ENCODE data around the gene CD247. TPM values are rescaled to one million over a fixed set of nuclear protein-coding genes. Genes with fewer than 3 reads are reported as not detected.

CD247 gene
- total and polyA plus RNA-seq, 2 of the 13 experiments (the other 11 are each of a cell fraction or from before 2014, with no cell fraction given) = 0.20 TPM; not detected in 1

GRCh38 chr1:167430849-167431242 is 87.5 kb downstream of the CD247 start:
- CTCF ChIA-PET (ENCODE audit: low intra/inter-chr PET ratio, low total read pairs) = no interaction called here
- in situ Hi-C loops (cut with HindIII; ENCODE audit: extremely low pct_ligation_motif_present, low pct_unique_long_range_greater_than_20kb) = no loop called here
- FAIRE-seq = no peak

More at GRCh38 chr1:167430849-167431242, 87.5 kb downstream of the CD247 start:
- no peaks in the 10 kb centered on the region for H3K9me3 ChIP-seq (ENCODE audit: low read length)
- no peak overlapping the region; a peak in 1 of 6 replicates for H3K4me3 ChIP-seq (replicated peaks in 1 of 3; ENCODE audit: insufficient read depth in 1 of 3, low read depth in 2 of 3, low read length in 3 of 3)
- 82% methylated on average over 7 of the region's 10 CpGs for WGBS (ENCODE audit: low lambda C conversion rate)
- H3K4me2 ChIP-seq (ENCODE audit: low read depth, low read length) = peak overlapping the region; percentile 34
- ATAC-seq (peak; percentile 38), DNase-seq (ENCODE audit: low spot score) (no peak)
- intact Hi-C loops (cut with micrococcal nuclease; ENCODE audit: unreplicated experiment) = no loop called here
- H3K36me3 ChIP-seq (replicated peaks in 1 of 2; ENCODE audit: control insufficient read depth in 1 of 2, insufficient read depth in 2 of 2, low read length in 2 of 2) = no peaks in the 10 kb centered on the region
- no peak overlapping the region for H2AFZ ChIP-seq (ENCODE audit: low read length)
- H4K20me1 ChIP-seq (ENCODE audit: insufficient read depth, low read length) = no peaks in the 10 kb centered on the region
- no peak for TF ChIP-seq BHLHE40 (IDR thresholded peaks at IDR 0.05; ENCODE audit: low read length)
- TF ChIP-seq REL (CRISPR knock-in tag; conservative IDR thresholded peaks at IDR 0.05) = no peak
- TF ChIP-seq, protein P1, sequence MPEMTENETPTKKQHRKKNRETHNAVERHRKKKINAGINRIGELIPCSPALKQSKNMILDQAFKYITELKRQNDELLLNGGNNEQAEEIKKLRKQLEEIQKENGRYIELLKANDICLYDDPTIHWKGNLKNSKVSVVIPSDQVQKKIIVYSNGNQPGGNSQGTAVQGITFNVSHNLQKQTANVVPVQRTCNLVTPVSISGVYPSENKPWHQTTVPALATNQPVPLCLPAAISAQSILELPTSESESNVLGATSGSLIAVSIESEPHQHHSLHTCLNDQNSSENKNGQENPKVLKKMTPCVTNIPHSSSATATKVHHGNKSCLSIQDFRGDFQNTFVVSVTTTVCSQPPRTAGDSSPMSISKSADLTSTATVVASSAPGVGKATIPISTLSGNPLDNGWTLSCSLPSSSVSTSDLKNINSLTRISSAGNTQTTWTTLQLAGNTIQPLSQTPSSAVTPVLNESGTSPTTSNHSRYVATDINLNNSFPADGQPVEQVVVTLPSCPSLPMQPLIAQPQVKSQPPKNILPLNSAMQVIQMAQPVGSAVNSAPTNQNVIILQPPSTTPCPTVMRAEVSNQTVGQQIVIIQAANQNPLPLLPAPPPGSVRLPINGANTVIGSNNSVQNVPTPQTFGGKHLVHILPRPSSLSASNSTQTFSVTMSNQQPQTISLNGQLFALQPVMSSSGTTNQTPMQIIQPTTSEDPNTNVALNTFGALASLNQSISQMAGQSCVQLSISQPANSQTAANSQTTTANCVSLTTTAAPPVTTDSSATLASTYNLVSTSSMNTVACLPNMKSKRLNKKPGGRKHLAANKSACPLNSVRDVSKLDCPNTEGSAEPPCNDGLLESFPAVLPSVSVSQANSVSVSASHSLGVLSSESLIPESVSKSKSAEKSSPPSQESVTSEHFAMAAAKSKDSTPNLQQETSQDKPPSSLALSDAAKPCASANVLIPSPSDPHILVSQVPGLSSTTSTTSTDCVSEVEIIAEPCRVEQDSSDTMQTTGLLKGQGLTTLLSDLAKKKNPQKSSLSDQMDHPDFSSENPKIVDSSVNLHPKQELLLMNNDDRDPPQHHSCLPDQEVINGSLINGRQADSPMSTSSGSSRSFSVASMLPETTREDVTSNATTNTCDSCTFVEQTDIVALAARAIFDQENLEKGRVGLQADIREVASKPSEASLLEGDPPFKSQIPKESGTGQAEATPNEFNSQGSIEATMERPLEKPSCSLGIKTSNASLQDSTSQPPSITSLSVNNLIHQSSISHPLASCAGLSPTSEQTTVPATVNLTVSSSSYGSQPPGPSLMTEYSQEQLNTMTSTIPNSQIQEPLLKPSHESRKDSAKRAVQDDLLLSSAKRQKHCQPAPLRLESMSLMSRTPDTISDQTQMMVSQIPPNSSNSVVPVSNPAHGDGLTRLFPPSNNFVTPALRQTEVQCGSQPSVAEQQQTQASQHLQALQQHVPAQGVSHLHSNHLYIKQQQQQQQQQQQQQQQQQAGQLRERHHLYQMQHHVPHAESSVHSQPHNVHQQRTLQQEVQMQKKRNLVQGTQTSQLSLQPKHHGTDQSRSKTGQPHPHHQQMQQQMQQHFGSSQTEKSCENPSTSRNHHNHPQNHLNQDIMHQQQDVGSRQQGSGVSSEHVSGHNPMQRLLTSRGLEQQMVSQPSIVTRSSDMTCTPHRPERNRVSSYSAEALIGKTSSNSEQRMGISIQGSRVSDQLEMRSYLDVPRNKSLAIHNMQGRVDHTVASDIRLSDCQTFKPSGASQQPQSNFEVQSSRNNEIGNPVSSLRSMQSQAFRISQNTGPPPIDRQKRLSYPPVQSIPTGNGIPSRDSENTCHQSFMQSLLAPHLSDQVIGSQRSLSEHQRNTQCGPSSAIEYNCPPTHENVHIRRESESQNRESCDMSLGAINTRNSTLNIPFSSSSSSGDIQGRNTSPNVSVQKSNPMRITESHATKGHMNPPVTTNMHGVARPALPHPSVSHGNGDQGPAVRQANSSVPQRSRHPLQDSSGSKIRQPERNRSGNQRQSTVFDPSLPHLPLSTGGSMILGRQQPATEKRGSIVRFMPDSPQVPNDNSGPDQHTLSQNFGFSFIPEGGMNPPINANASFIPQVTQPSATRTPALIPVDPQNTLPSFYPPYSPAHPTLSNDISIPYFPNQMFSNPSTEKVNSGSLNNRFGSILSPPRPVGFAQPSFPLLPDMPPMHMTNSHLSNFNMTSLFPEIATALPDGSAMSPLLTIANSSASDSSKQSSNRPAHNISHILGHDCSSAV (CRISPR knock-in tag; IDR thresholded peaks at IDR 0.05; ENCODE audit: borderline replicate concordance) = no peak
- no peak for TF ChIP-seq SP2 (CRISPR knock-in tag; IDR thresholded peaks at IDR 0.05)
- no peak for TF ChIP-seq ZZZ3 (CRISPR knock-in tag; IDR thresholded peaks at IDR 0.05; ENCODE audit: borderline replicate concordance)
- TF ChIP-seq HOXA3 (CRISPR knock-in tag; IDR thresholded peaks at IDR 0.05) = no peak
- TF ChIP-seq SMARCE1 (IDR thresholded peaks at IDR 0.05; ENCODE audit: borderline replicate concordance) = no peak
- TF ChIP-seq ZFX (CRISPR knock-in tag; IDR thresholded peaks at IDR 0.05; ENCODE audit: low read depth) = peak; percentile 0; the same call in 1 of the 2 replicates
- peak; percentile 60; the same call in 1 of the 2 replicates for TF ChIP-seq ZNF891 (CRISPR knock-in tag; IDR thresholded peaks at IDR 0.05)
- TF ChIP-seq ZSCAN25 (CRISPR knock-in tag; IDR thresholded peaks at IDR 0.05) = 0 out of 2 replicates have a peak, but pooled peaks have one; percentile 35
- no peak for TF ChIP-seq NR2F2 (IDR thresholded peaks at IDR 0.05; ENCODE audit: borderline replicate concordance, low read depth)
- TF ChIP-seq RAD21 (CRISPR knock-in tag; IDR thresholded peaks at IDR 0.05) = no peak
- H3K27ac ChIP-seq (ENCODE audit: extremely low read length, insufficient read depth, low read length) = no peak overlapping the region
- no TSS peak for BruUV-seq (replicated peaks)
- peaks cover 1 to 9% of the 10 kb centered on the region in 2 experiments; a peak in 3 of 5 replicates for H3K27me3 ChIP-seq (ENCODE audit: control insufficient read depth in 1 of 2, insufficient read depth in 2 of 2, low read length in 2 of 2)
- POLR2A ChIA-PET = no interaction called here
- no peaks in the 10 kb centered on the region for H3K79me2 ChIP-seq (ENCODE audit: insufficient read depth, low read length)
- no peak overlapping the region for H3K9ac ChIP-seq (ENCODE audit: insufficient read depth, low read depth, low read length)
- peaks cover 21% of the 10 kb centered on the region for H3K4me1 ChIP-seq (ENCODE audit: insufficient read depth, low read length)
